ENCODE measurements around the gene MED20. TPM values are rescaled to one million over a fixed set of nuclear protein-coding genes. Genes with fewer than 3 reads are reported as not detected.

MED20 gene
- total and polyA plus RNA-seq, 9 donors = 7.2 to 20.0 (median 13.1) TPM

- H3K27me3 ChIP-seq = no peaks in the 10 kb centered on the region
- no peak for DNase-seq
- intact Hi-C loops (cut with DNase I) = no loop called here
- H3K27ac ChIP-seq = no peak overlapping the region
- H3K4me3 ChIP-seq = no peak overlapping the region
- WGBS, 3 donors = 75 to 83% (median 80%) methylated on average over 4 of the region's 4 CpGs
- peaks cover 3% of the 10 kb centered on the region for H3K4me1 ChIP-seq (ENCODE audit: insufficient read depth)
- H3K36me3 ChIP-seq = no peaks in the 10 kb centered on the region
- TF ChIP-seq EP300 (IDR thresholded peaks at IDR 0.05) (no peak), POLR2A (IDR thresholded peaks at IDR 0.05) (no peak)
- TF ChIP-seq, protein P1, sequence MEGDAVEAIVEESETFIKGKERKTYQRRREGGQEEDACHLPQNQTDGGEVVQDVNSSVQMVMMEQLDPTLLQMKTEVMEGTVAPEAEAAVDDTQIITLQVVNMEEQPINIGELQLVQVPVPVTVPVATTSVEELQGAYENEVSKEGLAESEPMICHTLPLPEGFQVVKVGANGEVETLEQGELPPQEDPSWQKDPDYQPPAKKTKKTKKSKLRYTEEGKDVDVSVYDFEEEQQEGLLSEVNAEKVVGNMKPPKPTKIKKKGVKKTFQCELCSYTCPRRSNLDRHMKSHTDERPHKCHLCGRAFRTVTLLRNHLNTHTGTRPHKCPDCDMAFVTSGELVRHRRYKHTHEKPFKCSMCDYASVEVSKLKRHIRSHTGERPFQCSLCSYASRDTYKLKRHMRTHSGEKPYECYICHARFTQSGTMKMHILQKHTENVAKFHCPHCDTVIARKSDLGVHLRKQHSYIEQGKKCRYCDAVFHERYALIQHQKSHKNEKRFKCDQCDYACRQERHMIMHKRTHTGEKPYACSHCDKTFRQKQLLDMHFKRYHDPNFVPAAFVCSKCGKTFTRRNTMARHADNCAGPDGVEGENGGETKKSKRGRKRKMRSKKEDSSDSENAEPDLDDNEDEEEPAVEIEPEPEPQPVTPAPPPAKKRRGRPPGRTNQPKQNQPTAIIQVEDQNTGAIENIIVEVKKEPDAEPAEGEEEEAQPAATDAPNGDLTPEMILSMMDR (IDR thresholded peaks at IDR 0.05) = no peak
- no peaks in the 10 kb centered on the region for H3K9me3 ChIP-seq
Measured at GRCh38 chr6:41892921-41893564, 27.9 kb downstream of the MED20 start.

- H3K36me3 ChIP-seq = no peaks in the 10 kb centered on the region
- H3K27me3 ChIP-seq = no peaks in the 10 kb centered on the region
- no peaks in the 10 kb centered on the region for H3K9me3 ChIP-seq
- DNase-seq = no peak
- TF ChIP-seq POLR2A (IDR thresholded peaks at IDR 0.05) = no peak
- TF ChIP-seq, protein P1 (IDR thresholded peaks at IDR 0.05) = no peak
- no peak for TF ChIP-seq EP300 (IDR thresholded peaks at IDR 0.05)
- H3K27ac ChIP-seq = no peak overlapping the region
- 57 to 64% (median 62%) methylated on average over 4 of the region's 4 CpGs for WGBS, 3 donors
- H3K4me1 ChIP-seq (ENCODE audit: insufficient read depth) = no peaks in the 10 kb centered on the region
- intact Hi-C loops (cut with DNase I) = no loop called here
- no peak overlapping the region for H3K4me3 ChIP-seq
Measured at GRCh38 chr6:41887331-41887751, 33.6 kb downstream of the MED20 start.

DNA sequence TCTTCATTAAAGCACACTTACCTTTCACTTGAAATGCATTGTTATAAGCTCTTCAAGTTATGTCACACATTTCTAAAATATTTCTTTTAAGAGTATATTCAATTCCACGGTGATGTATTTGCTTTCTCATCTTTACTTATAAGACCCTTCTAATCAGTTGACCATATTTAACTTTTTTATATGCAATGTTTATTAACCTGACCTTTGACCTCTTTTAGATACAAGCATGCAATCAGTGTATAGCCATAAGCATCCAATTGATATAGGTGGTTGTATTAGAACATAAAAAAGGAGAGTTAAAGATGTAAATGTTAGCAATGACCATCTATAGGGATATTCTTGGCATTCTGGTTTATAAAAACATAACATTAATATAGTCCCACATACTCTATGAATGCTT lies 35.0 kb downstream of the MED20 start:
- intact Hi-C loops (cut with DNase I) = no loop called here
- WGBS, 3 donors = 92 to 97% (median 92%) methylated on average over 1 of the region's 1 CpG

DNA sequence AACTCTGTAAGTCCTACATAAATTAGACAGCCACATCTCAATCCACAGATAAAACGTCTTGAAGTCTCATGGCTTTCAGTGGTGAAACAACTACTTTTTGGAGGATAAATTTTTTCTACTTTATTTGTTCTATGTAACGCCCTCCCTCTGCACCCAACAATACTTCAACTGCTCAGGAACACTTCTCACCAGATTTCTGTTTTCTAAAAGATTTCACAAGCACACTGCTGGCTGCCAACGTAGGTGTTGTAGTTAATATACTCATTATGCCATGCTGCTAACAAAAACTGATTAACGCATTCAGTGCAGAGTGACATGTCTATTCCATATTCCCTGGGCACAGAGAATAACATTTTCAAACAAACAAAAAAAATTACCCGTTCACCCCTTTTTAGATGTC lies 36.0 kb downstream of the MED20 start:
- WGBS, 3 donors = 81 to 87% (median 83%) methylated on average over 5 of the region's 5 CpGs
- Histone ChIP-seq H3K4me3 (no peak overlapping the region), H3K27me3 (no peaks in the 10 kb centered on the region), H3K36me3 (no peaks in the 10 kb centered on the region), H3K4me1 (ENCODE audit: insufficient read depth) (no peaks in the 10 kb centered on the region), H3K27ac (no peak overlapping the region), H3K9me3 (no peaks in the 10 kb centered on the region)
- intact Hi-C loops (cut with DNase I) = no loop called here
- TF ChIP-seq EP300 (IDR thresholded peaks at IDR 0.05) (no peak), POLR2A (IDR thresholded peaks at IDR 0.05) (no peak)
- TF ChIP-seq, protein P1 (IDR thresholded peaks at IDR 0.05) = no peak
- DNase-seq = no peak

More for the DNA sequence above, 35.0 kb downstream of the MED20 start:
- Histone ChIP-seq H3K9me3 (no peaks in the 10 kb centered on the region), H3K27ac (no peak overlapping the region), H3K4me1 (ENCODE audit: insufficient read depth) (no peaks in the 10 kb centered on the region), H3K36me3 (no peaks in the 10 kb centered on the region), H3K27me3 (no peaks in the 10 kb centered on the region), H3K4me3 (no peak overlapping the region)
- TF ChIP-seq, protein P1 (IDR thresholded peaks at IDR 0.05) = no peak
- TF ChIP-seq POLR2A (IDR thresholded peaks at IDR 0.05) (no peak), EP300 (IDR thresholded peaks at IDR 0.05) (no peak)
- no peak for DNase-seq
